Left ventricle myocardium inferior (tissue), 1 donor: ENCODE data around the gene PRMT3. TPM values are rescaled to one million over a fixed set of nuclear protein-coding genes. Genes with fewer than 3 reads are reported as not detected.
"Not testable (repeated sequence)": the region's sequence is repeated elsewhere in the genome, so short reads cannot be mapped to it uniquely, and the experiment has no call there.

Experiments used
- DNase-seq: peaks from one replicate; pipeline ENCODE4 v3.0.0-alpha.2; 2020
- H3K27ac ChIP-seq: fragments of 200-600 bp; replicated peaks from 2 replicates; pipeline ENCODE4 v1.8.0; 2021
- H3K27me3 ChIP-seq: fragments of 200-600 bp; 2 replicates; pipeline ENCODE4 v1.8.0; 2021; ENCODE audit warnings: low read depth
- H3K36me3 ChIP-seq: fragments of 200-600 bp; 2 replicates; pipeline ENCODE4 v1.8.0; 2021
- H3K4me1 ChIP-seq: fragments of 200-600 bp; 2 replicates; pipeline ENCODE4 v1.8.0; 2021
- H3K4me3 ChIP-seq: fragments of 200-600 bp; 2 replicates; pipeline ENCODE4 v1.8.0; 2021; ENCODE audit warnings: mild to moderate bottlenecking, moderate library complexity
- H3K9me3 ChIP-seq: fragments of 200-600 bp; replicated peaks from 2 replicates; pipeline ENCODE4 v1.8.0; 2021
- intact Hi-C: fragments of 100-400 bp; cut with micrococcal nuclease; formaldehyde crosslinking; loops from one replicate; pipeline ENCODE4 v1.11.0; 2022
- total RNA-seq: library from RNA; stranded (reverse); fragmentation: NEBNext Ultra II Directional; extraction: Animal tissue kit (Norgen Biotek cat#: 25700); gene quantifications from one replicate; pipeline ENCODE4 v1.2.1, GENCODE V29; 2021
- TF ChIP-seq, protein P1 (sequence below): fragments of 200-600 bp; IDR thresholded peaks from 2 replicates; pipeline ENCODE4 v1.8.0; 2021; ENCODE audit warnings: antibody characterized with exemption, mild to moderate bottlenecking, borderline replicate concordance
- donor health status: DM: no; HTN: yes; CAD: no; lungs with severe emphysema.

PRMT3 gene
- total RNA-seq, 1 donor from 2014 or later = 11.4 TPM

DNA sequence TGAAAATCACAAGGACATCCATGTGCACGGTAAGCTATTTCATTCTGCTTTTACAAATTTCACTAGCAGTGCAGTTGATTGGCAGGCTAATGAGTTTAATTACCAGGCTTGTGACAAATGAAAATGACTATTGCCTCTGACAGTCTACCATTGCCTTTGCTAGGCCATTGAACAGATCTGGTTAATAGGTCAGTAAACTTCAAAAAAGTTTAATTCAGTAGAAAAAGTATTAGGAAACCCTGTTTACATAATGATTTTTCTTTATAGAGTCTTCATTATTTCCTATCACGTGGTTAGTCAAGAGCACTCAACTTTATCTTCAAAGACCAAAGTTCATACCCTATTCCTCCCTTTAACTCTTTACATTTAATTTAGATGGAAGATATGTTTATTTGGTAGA, 77.0 kb downstream of the PRMT3 start:
- DNase-seq = no peak
- Histone ChIP-seq H3K36me3 (peaks cover 15% of the 10 kb centered on the region), H3K9me3 (no peaks in the 10 kb centered on the region), H3K27ac (no peak overlapping the region), H3K4me1 (peaks cover 5% of the 10 kb centered on the region), H3K27me3 (no peaks in the 10 kb centered on the region), H3K4me3 (no peak overlapping the region)
- intact Hi-C loops = no loop called here
- TF ChIP-seq, protein P1, sequence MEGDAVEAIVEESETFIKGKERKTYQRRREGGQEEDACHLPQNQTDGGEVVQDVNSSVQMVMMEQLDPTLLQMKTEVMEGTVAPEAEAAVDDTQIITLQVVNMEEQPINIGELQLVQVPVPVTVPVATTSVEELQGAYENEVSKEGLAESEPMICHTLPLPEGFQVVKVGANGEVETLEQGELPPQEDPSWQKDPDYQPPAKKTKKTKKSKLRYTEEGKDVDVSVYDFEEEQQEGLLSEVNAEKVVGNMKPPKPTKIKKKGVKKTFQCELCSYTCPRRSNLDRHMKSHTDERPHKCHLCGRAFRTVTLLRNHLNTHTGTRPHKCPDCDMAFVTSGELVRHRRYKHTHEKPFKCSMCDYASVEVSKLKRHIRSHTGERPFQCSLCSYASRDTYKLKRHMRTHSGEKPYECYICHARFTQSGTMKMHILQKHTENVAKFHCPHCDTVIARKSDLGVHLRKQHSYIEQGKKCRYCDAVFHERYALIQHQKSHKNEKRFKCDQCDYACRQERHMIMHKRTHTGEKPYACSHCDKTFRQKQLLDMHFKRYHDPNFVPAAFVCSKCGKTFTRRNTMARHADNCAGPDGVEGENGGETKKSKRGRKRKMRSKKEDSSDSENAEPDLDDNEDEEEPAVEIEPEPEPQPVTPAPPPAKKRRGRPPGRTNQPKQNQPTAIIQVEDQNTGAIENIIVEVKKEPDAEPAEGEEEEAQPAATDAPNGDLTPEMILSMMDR = no peak

GRCh38 chr11:20467487-20468185, 80.1 kb downstream of the PRMT3 start:
- H3K36me3 ChIP-seq = peaks cover 25% of the 10 kb centered on the region

DNA sequence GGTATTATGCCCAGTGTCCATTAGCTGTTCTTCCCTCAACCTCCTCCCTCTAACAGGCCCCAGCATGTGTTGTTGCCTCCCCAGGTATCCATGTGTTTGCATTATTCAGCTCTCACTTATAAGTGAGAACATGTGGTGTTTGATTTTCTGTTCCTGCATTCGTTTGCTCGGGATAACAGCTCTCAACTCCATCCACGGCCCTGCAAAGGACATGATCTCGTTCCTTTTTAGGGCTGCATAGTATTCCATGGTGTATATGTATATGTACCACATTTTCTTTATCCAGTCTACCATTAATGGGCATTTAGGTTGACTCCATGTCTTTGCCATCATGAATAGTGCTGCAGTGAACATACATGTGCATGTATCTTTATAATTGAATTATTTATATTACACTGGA, 82.8 kb downstream of the PRMT3 start:
- Histone ChIP-seq H3K27me3 (no peaks in the 10 kb centered on the region), H3K4me3 (no peak overlapping the region), H3K36me3 (peaks cover 13% of the 10 kb centered on the region), H3K4me1 (peaks cover 17% of the 10 kb centered on the region), H3K9me3 (peaks cover 5% of the 10 kb centered on the region), H3K27ac (no peak overlapping the region)
- intact Hi-C loops = no loop called here
- TF ChIP-seq, protein P1 = no peak
- DNase-seq = no peak

More at GRCh38 chr11:20467487-20468185, 80.1 kb downstream of the PRMT3 start:
- Histone ChIP-seq H3K27me3 (no peaks in the 10 kb centered on the region), H3K4me1 (no peaks in the 10 kb centered on the region), H3K27ac (no peak overlapping the region), H3K9me3 (peaks cover 5% of the 10 kb centered on the region), H3K4me3 (no peak overlapping the region)
- TF ChIP-seq, protein P1 = no peak
- DNase-seq = no peak
- intact Hi-C loops = no loop called here

DNA sequence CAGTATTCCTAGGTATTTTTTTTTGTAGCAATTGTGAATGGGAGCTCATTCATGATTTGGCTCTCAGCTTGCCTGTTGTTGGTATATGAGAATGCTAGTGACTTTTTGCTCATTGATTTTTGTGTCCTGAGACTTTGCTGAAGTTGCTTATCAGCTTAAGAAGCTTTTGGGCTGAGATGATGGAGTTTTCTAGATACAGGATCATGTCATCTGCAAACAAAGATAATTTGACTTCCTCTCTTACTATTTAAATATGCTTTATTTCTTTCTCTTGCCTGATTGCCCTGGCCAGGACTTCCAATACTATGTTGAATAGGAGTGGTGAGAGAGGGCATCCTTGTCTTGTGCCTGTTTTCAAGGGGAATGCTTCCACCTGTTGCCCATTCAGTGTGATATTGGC, 84.4 kb downstream of the PRMT3 start:
- H3K27ac ChIP-seq, H3K9me3 ChIP-seq, H3K27me3 ChIP-seq, DNase-seq, intact Hi-C loops, H3K4me3 ChIP-seq: not testable (repeated sequence)
- Histone ChIP-seq H3K4me1 (peaks cover 20% of the 10 kb centered on the region), H3K36me3 (peaks cover 13% of the 10 kb centered on the region)

DNA sequence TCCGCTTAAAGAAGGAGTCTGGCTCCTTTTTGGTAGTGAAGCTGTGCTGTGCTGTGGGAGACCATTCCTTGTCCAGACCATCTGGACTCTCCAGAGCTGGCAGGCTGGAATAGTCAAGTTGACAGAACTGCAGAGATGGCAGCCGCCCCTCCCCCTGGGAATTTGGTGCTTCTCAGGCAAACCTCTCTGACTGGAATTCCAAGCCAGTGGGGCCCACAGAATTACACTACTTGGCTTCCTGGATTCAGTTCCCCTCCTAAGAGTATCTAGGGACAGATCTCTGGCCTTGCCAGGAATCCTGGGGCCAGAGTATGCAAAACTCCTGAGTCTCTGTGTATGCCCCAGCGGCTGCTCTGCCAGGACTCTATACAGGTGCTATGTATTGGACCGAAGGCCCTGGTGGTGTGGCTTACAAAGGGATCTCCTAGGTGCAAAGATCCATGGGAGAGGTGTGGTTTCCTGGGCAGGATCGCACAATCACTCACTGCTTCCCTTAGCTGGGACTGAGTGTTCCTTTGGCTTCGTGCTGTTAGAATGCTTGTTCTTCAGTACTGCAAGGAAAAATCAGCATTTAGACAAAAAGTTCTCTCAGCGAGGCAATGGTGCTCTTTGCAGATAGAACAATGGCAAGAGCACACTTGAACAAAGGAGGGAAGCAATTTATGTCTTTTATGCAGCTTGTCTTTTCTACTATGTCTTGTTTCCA, 86.8 kb downstream of the PRMT3 start:
- Histone ChIP-seq H3K4me3 (no peak overlapping the region), H3K4me1 (peaks cover 20% of the 10 kb centered on the region), H3K27ac (peak overlapping the region; percentile 83), H3K36me3 (peaks cover 11% of the 10 kb centered on the region), H3K9me3 (peaks cover 5% of the 10 kb centered on the region), H3K27me3 (no peaks in the 10 kb centered on the region)
- DNase-seq = peak; percentile 18
- intact Hi-C loops = no loop called here
- TF ChIP-seq, protein P1 = no peak
